Adrenal gland (tissue), 12 donors: ENCODE measurements around the gene INO80D. TPM values are rescaled to one million over a fixed set of nuclear protein-coding genes. Genes with fewer than 3 reads are reported as not detected.
"Not testable (repeated sequence)": the region's sequence is repeated elsewhere in the genome, so short reads cannot be mapped to it uniquely, and the experiment has no call there.

ENCODE experiments used
- DNase-seq, 7 donors: peaks; one replicate each; pipeline ENCODE4 v3.0.0-alpha.2; 2019 to 2020
- H3K27ac ChIP-seq, 5 donors: fragments of 200-600 bp; sonication (generic) in 4 of 5; 1 replicate in 3 of 5; 2 replicates in 2 of 5; pipeline versions ENCODE4 v1.5.1 to v1.8.0; 2016 to 2020; ENCODE audit warnings: mild to moderate bottlenecking in 1 of 5
- H3K27me3 ChIP-seq: fragments of 200-600 bp; 2 replicates; pipeline ENCODE4 v1.8.0; 2021
- H3K36me3 ChIP-seq, 2 donors: fragments of 200-600 bp; replicated peaks in 1 of 2; 1 replicate in 1 of 2; 2 replicates in 1 of 2; pipeline versions ENCODE4 v1.5.1 to v1.8.0; 2018 to 2022
- H3K4me1 ChIP-seq, 2 donors: fragments of 200-600 bp; replicated peaks in 1 of 2; 1 replicate in 1 of 2; 2 replicates in 1 of 2; pipeline versions ENCODE4 v1.5.1 to v1.8.0; 2018 to 2021
- H3K4me3 ChIP-seq, 4 donors: fragments of 200-600 bp; sonication (generic) in 3 of 4; one replicate each; pipeline ENCODE4 v1.5.1; 2016 to 2018
- H3K9me3 ChIP-seq, 3 donors: fragments of 200-600 bp; sonication (generic) in 1 of 3; replicated peaks in 1 of 3; 1 replicate in 2 of 3; 2 replicates in 1 of 3; pipeline versions ENCODE4 v1.5.1 to v1.8.0; 2016 to 2021
- POLR2A ChIP-seq, 2 donors: fragments of 450-650 bp; IDR thresholded peaks; one replicate each; pipeline ENCODE4 v1.6.1; 2017; ENCODE audit warnings: antibody characterized with exemption in 2 of 2, mild to moderate bottlenecking in 2 of 2, moderate library complexity in 1 of 2
- WGBS, 4 donors: extraction: QIAGEN DNeasy Blood & Tissue Kit in 2 of 4; methylation state at CpG; one replicate each; pipeline versions ENCODE4 v1.1.5 to v1.1.7; 2013 to 2017; 5-methylcytosine and 5-hydroxymethylcytosine counted together
- intact Hi-C, 2 donors: fragments of 100-400 bp; cut with DNase I; formaldehyde crosslinking; loops; one replicate each; pipeline versions ENCODE4 v1.14.1 to v1.15.0; 2022 to 2023
- polyA plus RNA-seq, 3 donors: library from polyadenylated mRNA; stranded (reverse); fragments of 200-250 nt in 2 of 3; fragments of 350-450 nt in 1 of 3; fragmentation: Illumina TruSeq in 1 of 3; extraction: RNeasy Lipid Tissue Mini Kit (QIAGEN cat#74804) in 1 of 3; gene quantifications; one replicate each; pipeline ENCODE4 v1.2.3, GENCODE V29; 2013 to 2014
- total RNA-seq, 9 donors: library from RNA; depleted of rRNA in 4 of 9; stranded (reverse); fragments of >200 nt in 4 of 9; fragments of 120-200 nt in 1 of 9; fragmentation: NEBNext Ultra II Directional in 1 of 9; extraction: Animal tissue kit (Norgen Biotek cat#: 25700) in 1 of 9; gene quantifications; one replicate each; pipeline versions ENCODE4 v1.1.0 to v1.2.4, GENCODE V29; 2013 to 2023
- TF ChIP-seq, protein P1 (sequence below), 6 experiments: fragments of 450-650 bp in 4 of 6; fragments of 200-600 bp in 2 of 6; sonication (generic) in 1 of 6; IDR thresholded peaks; 1 replicate in 5 of 6; 2 replicates in 1 of 6; pipeline versions ENCODE4 v1.5.1 to v1.8.0; 2016 to 2021; ENCODE audit warnings: antibody characterized with exemption in 6 of 6, mild to moderate bottlenecking in 2 of 6, moderate library complexity in 1 of 6
- donor health status: healthy with polysubstance abuse.
- donor health status: Bipolar disorder and iron deficiency.
- donor health status: DM: yes; HTN: yes; CAD: no.
- donor health status: DM: no; HTN: no; CAD: no.
- donor health status: DM: no; HTN: no; CAD: no.
- donor health status: DM: yes; HTN: yes; CAD: no.

The INO80D gene
- total and polyA plus RNA-seq, 12 donors, result 2.7 to 24.6 (median 14.1) TPM

GRCh38 chr2:205984381-205984780 lies 101.6 kb downstream of the INO80D start:
- Histone ChIP-seq H3K4me1 (no peaks in the 10 kb centered on the region), H3K27ac (no peak overlapping the region), H3K4me3 (no peak overlapping the region), H3K27me3 (no peaks in the 10 kb centered on the region), H3K36me3 (no peaks in the 10 kb centered on the region), H3K9me3 (no peaks in the 10 kb centered on the region)
- TF ChIP-seq POLR2A (IDR thresholded peaks at IDR 0.05), result no peak
- TF ChIP-seq, protein P1, sequence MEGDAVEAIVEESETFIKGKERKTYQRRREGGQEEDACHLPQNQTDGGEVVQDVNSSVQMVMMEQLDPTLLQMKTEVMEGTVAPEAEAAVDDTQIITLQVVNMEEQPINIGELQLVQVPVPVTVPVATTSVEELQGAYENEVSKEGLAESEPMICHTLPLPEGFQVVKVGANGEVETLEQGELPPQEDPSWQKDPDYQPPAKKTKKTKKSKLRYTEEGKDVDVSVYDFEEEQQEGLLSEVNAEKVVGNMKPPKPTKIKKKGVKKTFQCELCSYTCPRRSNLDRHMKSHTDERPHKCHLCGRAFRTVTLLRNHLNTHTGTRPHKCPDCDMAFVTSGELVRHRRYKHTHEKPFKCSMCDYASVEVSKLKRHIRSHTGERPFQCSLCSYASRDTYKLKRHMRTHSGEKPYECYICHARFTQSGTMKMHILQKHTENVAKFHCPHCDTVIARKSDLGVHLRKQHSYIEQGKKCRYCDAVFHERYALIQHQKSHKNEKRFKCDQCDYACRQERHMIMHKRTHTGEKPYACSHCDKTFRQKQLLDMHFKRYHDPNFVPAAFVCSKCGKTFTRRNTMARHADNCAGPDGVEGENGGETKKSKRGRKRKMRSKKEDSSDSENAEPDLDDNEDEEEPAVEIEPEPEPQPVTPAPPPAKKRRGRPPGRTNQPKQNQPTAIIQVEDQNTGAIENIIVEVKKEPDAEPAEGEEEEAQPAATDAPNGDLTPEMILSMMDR (IDR thresholded peaks at IDR 0.05), result no peak
- 82 to 91% (median 88%) methylated on average over 6 of the region's 6 CpGs for WGBS, 4 donors
- DNase-seq, result no peak
- intact Hi-C loops, result no loop called here

DNA sequence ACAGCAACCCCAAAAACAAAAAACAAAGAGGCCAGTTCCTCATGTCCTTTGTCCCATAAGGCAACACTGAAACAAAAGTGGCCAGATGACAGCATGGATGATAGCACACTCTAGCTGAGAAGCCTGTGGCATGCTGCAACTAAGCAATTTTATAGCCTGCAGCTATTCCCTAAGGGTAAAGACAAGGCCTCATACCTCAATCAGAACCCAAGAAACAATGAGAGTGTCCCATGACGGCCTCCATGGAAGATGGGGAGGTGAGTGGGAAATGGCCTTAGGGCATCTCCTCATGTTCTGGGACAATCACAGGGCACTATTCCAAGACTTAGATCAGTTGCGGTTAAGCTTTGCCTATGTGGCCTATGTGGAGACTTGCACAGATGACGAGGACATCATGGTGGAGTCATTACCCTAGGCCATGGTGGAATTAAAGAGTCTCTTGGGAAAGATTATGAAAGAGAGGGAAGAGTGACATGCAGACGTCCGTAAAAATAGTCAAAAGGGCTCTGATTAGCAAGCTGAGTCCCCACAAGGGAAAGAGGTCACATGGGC lies 103.1 kb downstream of the INO80D start:
- TF ChIP-seq POLR2A (IDR thresholded peaks at IDR 0.05), result no peak
- TF ChIP-seq, protein P1 (IDR thresholded peaks at IDR 0.05), result no peak
- Histone ChIP-seq H3K4me1 (no peaks in the 10 kb centered on the region), H3K36me3 (no peaks in the 10 kb centered on the region), H3K27me3 (no peaks in the 10 kb centered on the region), H3K27ac (no peak overlapping the region), H3K9me3 (no peaks in the 10 kb centered on the region), H3K4me3 (no peak overlapping the region)
- intact Hi-C loops, result no loop called here
- no peak for DNase-seq
- 83 to 94% (median 93%) methylated on average over 5 of the region's 5 CpGs for WGBS, 4 donors

DNA sequence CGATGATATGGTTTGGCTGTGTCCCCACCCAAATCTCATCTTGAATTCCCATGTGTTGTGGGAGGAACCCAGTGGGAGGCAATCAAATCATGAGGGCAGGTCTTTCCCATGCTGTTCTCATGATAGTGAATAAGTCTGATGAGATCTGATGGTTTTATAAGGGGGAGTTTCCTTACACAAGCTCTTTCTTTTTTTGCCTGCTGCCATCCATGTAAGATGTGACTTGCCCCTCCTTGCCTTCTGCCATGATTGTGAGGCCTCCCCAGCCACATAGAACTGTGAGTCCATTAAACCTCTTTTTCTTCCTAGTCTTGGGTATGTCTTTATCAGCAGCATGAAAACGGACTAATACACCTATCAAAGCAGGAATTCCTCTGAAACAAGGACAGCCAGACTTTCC lies 107.2 kb downstream of the INO80D start:
- H3K9me3 ChIP-seq, H3K27ac ChIP-seq, H3K27me3 ChIP-seq, H3K36me3 ChIP-seq, intact Hi-C loops, DNase-seq, H3K4me3 ChIP-seq, H3K4me1 ChIP-seq: not testable (repeated sequence)
- 83 to 94% (median 86%) methylated on average over 2 of the region's 2 CpGs for WGBS, 4 donors

GRCh38 chr2:205977699-205978098 lies 108.3 kb downstream of the INO80D start:
- H3K4me3 ChIP-seq, H3K27me3 ChIP-seq, H3K36me3 ChIP-seq, H3K27ac ChIP-seq, intact Hi-C loops, DNase-seq, H3K4me1 ChIP-seq, H3K9me3 ChIP-seq: not testable (repeated sequence)
- 69 to 89% (median 88%) methylated on average over 7 of the region's 7 CpGs for WGBS, 4 donors

- H3K4me1 ChIP-seq, H3K27me3 ChIP-seq, intact Hi-C loops, H3K27ac ChIP-seq, H3K4me3 ChIP-seq, DNase-seq, H3K36me3 ChIP-seq, H3K9me3 ChIP-seq: not testable (repeated sequence)
- 83 to 97% (median 94%) methylated on average over 15 to 39 of the region's 39 CpGs for WGBS, 4 donors
Observed at GRCh38 chr2:205976934-205977659, 108.9 kb downstream of the INO80D start.
